Measurements from ENCODE around the gene TMEM209. TPM values are rescaled to one million over a fixed set of nuclear protein-coding genes. Genes with fewer than 3 reads are reported as not detected.

TMEM209 gene
- total and polyA plus RNA-seq, 12 donors, result 5.9 to 14.7 (median 12.5) TPM

DNA sequence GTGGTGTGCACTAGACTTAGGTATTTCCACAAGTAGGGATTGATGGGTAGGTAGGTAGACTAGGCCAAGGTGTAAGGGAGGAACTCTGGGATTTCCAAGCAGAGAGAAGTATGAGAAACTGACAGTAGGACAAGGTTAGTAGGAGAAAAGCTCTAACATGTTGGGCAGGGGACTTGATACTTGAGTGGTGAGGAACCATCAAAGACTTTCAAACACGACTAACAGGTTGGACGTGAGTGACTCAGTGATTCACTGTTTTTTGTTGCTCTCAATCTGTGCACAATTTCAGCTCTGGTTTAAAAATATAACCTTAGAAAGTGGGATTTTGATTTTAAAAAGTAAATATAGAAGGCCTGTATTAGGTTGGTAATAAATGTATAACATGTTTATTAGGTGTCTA lies 90.4 kb downstream of the TMEM209 start:
- H3K9me3 ChIP-seq, result peaks cover 0 to 7% (median 0%) of the 10 kb centered on the region in 11 donors
- WGBS, 2 donors, result 95 to 96% methylated on average over 2 of the region's 2 CpGs
- ATAC-seq, result no peak
- TF ChIP-seq, protein P1, sequence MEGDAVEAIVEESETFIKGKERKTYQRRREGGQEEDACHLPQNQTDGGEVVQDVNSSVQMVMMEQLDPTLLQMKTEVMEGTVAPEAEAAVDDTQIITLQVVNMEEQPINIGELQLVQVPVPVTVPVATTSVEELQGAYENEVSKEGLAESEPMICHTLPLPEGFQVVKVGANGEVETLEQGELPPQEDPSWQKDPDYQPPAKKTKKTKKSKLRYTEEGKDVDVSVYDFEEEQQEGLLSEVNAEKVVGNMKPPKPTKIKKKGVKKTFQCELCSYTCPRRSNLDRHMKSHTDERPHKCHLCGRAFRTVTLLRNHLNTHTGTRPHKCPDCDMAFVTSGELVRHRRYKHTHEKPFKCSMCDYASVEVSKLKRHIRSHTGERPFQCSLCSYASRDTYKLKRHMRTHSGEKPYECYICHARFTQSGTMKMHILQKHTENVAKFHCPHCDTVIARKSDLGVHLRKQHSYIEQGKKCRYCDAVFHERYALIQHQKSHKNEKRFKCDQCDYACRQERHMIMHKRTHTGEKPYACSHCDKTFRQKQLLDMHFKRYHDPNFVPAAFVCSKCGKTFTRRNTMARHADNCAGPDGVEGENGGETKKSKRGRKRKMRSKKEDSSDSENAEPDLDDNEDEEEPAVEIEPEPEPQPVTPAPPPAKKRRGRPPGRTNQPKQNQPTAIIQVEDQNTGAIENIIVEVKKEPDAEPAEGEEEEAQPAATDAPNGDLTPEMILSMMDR (IDR thresholded peaks at IDR 0.05), result no peak
- H3K27ac ChIP-seq, result no peak overlapping the region
- intact Hi-C loops (cut with DNase I), result no loop called here
- DNase-seq, result no peak
- peaks cover 0 to 13% (median 0%) of the 10 kb centered on the region in 9 donors for H3K36me3 ChIP-seq
- H3K4me1 ChIP-seq, result no peaks in the 10 kb centered on the region
- no peaks in the 10 kb centered on the region for H3K27me3 ChIP-seq
- no peak overlapping the region for H3K4me3 ChIP-seq

Other genes starting within 250 kb of the TMEM209 start
- 10 to 100 TPM; 16.3 to 20.8 (median 17.8) TPM for gene ZC3HC1, start 154.0 kb downstream of the TMEM209 start, total RNA-seq
- gene ZC3HC1, start 154.0 kb downstream of the TMEM209 start, polyA plus RNA-seq, result 10 to 100 TPM; 14.5 to 22.8 TPM
- gene KLHDC10, start 134.9 kb downstream of the TMEM209 start, total RNA-seq, result 10 to 100 TPM; 23.4 to 33.7 (median 28.6) TPM
- gene KLHDC10, start 134.9 kb downstream of the TMEM209 start, polyA plus RNA-seq, result 10 to 100 TPM in 1 of 2 donors, 1 to 10 TPM in 1; 9.1 to 10.2 TPM
- not detected for gene SSMEM1, start 2.5 kb upstream of the TMEM209 start, total RNA-seq
- not detected for gene SSMEM1, start 2.5 kb upstream of the TMEM209 start, polyA plus RNA-seq
- gene CPA2, start 61.5 kb upstream of the TMEM209 start, total RNA-seq, result 1 to 10 TPM in 1 of 10 donors, under 1 TPM in 6, not detected in 3; 0.60 to 1.1 (median 0.91) TPM
- gene CPA2, start 61.5 kb upstream of the TMEM209 start, polyA plus RNA-seq, result under 1 TPM in 1 of 2 donors, not detected in 1; 0.23 TPM
- gene CPA4, start 87.8 kb upstream of the TMEM209 start, total RNA-seq, result 1 to 10 TPM in 1 of 10 donors, under 1 TPM in 3, not detected in 6; 0.27 to 2.7 (median 0.47) TPM
- gene CPA4, start 87.8 kb upstream of the TMEM209 start, polyA plus RNA-seq, result under 1 TPM in 1 of 2 donors, not detected in 1; 0.04 TPM
- gene CPA5, start 139.4 kb upstream of the TMEM209 start, total RNA-seq, result not detected
- gene CPA5, start 139.4 kb upstream of the TMEM209 start, polyA plus RNA-seq, result under 1 TPM in 1 of 2 donors, not detected in 1; 0.06 TPM
- 1 to 10 TPM in 7 of 10 donors, not detected in 3; 2.3 to 3.8 (median 2.8) TPM for gene CPA1, start 175.1 kb upstream of the TMEM209 start, total RNA-seq
- gene CPA1, start 175.1 kb upstream of the TMEM209 start, polyA plus RNA-seq, result under 1 TPM in 1 of 2 donors, not detected in 1; 0.35 TPM
- 1 to 10 TPM; 3.1 to 6.3 (median 4.7) TPM for gene CEP41, start 235.6 kb upstream of the TMEM209 start, total RNA-seq
- gene CEP41, start 235.6 kb upstream of the TMEM209 start, polyA plus RNA-seq, result 1 to 10 TPM; 2.2 to 5.4 TPM